ENCODE measurements around the gene PLSCR4. TPM values are rescaled to one million over a fixed set of nuclear protein-coding genes. Genes with fewer than 3 reads are reported as not detected.
"Not testable (repeated sequence)": the region's sequence is repeated elsewhere in the genome, so short reads cannot be mapped to it uniquely, and the experiment has no call there.

Gene PLSCR4
- total and polyA plus RNA-seq, 4 donors: 10.8 to 95.2 (median 20.8) TPM

- ATAC-seq (ENCODE audit: insufficient read depth, low FRiP score) (no peak), DNase-seq (peak in 2 of 3 donors; percentile 58 to 70)
- TF ChIP-seq CTCF (IDR thresholded peaks at IDR 0.05; ENCODE audit: control extremely low read depth, extremely low read depth): no peak
- peaks cover 0 to 6% (median 2%) of the 10 kb centered on the region in 4 donors for H3K36me3 ChIP-seq (ENCODE audit: control insufficient read depth in 4 of 4, insufficient read depth in 4 of 4, low read length in 4 of 4)
- no peak overlapping the region for H3K27ac ChIP-seq (ENCODE audit: low read depth in 1 of 2, low read length in 1 of 2)
- H3K9me3 ChIP-seq (ENCODE audit: control insufficient read depth in 4 of 4, insufficient read depth in 3 of 4, low read length in 3 of 4): no peaks in the 10 kb centered on the region
- H3K9ac ChIP-seq (ENCODE audit: insufficient read depth in 1 of 2, low read length in 2 of 2): no peak overlapping the region
- H3K4me3 ChIP-seq: no peak overlapping the region
- WGBS, 2 donors: 67 to 75% methylated on average over 2 of the region's 2 CpGs
- peaks cover 3 to 27% (median 12%) of the 10 kb centered on the region in 5 donors for H3K4me1 ChIP-seq (ENCODE audit: control insufficient read depth in 5 of 5, insufficient read depth in 5 of 5, low read length in 5 of 5)
- H3K27me3 ChIP-seq (ENCODE audit: control insufficient read depth in 3 of 3, insufficient read depth in 3 of 3, low read length in 2 of 3): no peaks in the 10 kb centered on the region
Observed at GRCh38 chr3:146226881-146227280, 24.0 kb downstream of the PLSCR4 start.

- not testable (repeated sequence) for H3K9ac ChIP-seq (ENCODE audit: insufficient read depth in 1 of 2, low read length in 2 of 2); DNase-seq; H3K27me3 ChIP-seq (ENCODE audit: control insufficient read depth in 3 of 3, insufficient read depth in 3 of 3, low read length in 2 of 3); H3K27ac ChIP-seq (ENCODE audit: low read depth in 1 of 2, low read length in 1 of 2); H3K36me3 ChIP-seq (ENCODE audit: control insufficient read depth in 4 of 4, insufficient read depth in 4 of 4, low read length in 4 of 4); ATAC-seq (ENCODE audit: insufficient read depth, low FRiP score); H3K4me3 ChIP-seq; H3K9me3 ChIP-seq (ENCODE audit: control insufficient read depth in 4 of 4, insufficient read depth in 3 of 4, low read length in 3 of 4)
- WGBS, 2 donors: 95 to 96% methylated on average over 21 to 25 of the region's 25 CpGs
- H3K4me1 ChIP-seq (ENCODE audit: control insufficient read depth in 5 of 5, insufficient read depth in 5 of 5, low read length in 5 of 5): peaks cover 6 to 39% (median 16%) of the 10 kb centered on the region in 5 donors
Observed at GRCh38 chr3:146225458-146225857, 25.4 kb downstream of the PLSCR4 start.

- DNase-seq (no peak), ATAC-seq (ENCODE audit: insufficient read depth, low FRiP score) (no peak)
- no peak for TF ChIP-seq CTCF (IDR thresholded peaks at IDR 0.05; ENCODE audit: control extremely low read depth, extremely low read depth)
- peaks cover 0 to 6% (median 1%) of the 10 kb centered on the region in 4 donors for H3K36me3 ChIP-seq (ENCODE audit: control insufficient read depth in 4 of 4, insufficient read depth in 4 of 4, low read length in 4 of 4)
- H3K27ac ChIP-seq (ENCODE audit: low read depth in 1 of 2, low read length in 1 of 2): no peak overlapping the region
- no peaks in the 10 kb centered on the region for H3K9me3 ChIP-seq (ENCODE audit: control insufficient read depth in 4 of 4, insufficient read depth in 3 of 4, low read length in 3 of 4)
- no peaks in the 10 kb centered on the region for H3K27me3 ChIP-seq (ENCODE audit: control insufficient read depth in 3 of 3, insufficient read depth in 3 of 3, low read length in 2 of 3)
- H3K4me3 ChIP-seq: no peak overlapping the region
- WGBS, 2 donors: 87 to 93% methylated on average over 6 of the region's 6 CpGs
- peaks cover 6 to 46% (median 16%) of the 10 kb centered on the region in 5 donors for H3K4me1 ChIP-seq (ENCODE audit: control insufficient read depth in 5 of 5, insufficient read depth in 5 of 5, low read length in 5 of 5)
- no peak overlapping the region for H3K9ac ChIP-seq (ENCODE audit: insufficient read depth in 1 of 2, low read length in 2 of 2)
Observed at GRCh38 chr3:146223401-146224373, 27.2 kb downstream of the PLSCR4 start.

Measured in lung (tissue), 12 donors.